Caki2 (cell line): ENCODE results near the gene ZNF319. TPM values are rescaled to one million over a fixed set of nuclear protein-coding genes. Genes with fewer than 3 reads are reported as not detected.
"Not testable (repeated sequence)": the region's sequence is repeated elsewhere in the genome, so short reads cannot be mapped to it uniquely, and the experiment has no call there.

Experiments used
- DNase-seq: peaks from one replicate; pipeline ENCODE4 v3.0.0-alpha.2; 2015; ENCODE audit warnings: low read depth
- in situ Hi-C: cut with HindIII; loops from 2 replicates; pipeline ENCODE4 v1.10.0; 2016; ENCODE audit warnings: low sequenced_read_pairs, low pct_unique_long_range_greater_than_20kb, mixed read lengths
- total RNA-seq: library from RNA; depleted of rRNA; stranded (reverse); fragments of >200 nt; shearing (Covaris generic); gene quantifications from 2 replicates; pipeline ENCODE4 v1.2.3, GENCODE V29; 2014; ENCODE audit warnings: low replicate concordance

ZNF319 gene
- total RNA-seq, 1 experiment from 2014 or later = 1.7 TPM

DNA sequence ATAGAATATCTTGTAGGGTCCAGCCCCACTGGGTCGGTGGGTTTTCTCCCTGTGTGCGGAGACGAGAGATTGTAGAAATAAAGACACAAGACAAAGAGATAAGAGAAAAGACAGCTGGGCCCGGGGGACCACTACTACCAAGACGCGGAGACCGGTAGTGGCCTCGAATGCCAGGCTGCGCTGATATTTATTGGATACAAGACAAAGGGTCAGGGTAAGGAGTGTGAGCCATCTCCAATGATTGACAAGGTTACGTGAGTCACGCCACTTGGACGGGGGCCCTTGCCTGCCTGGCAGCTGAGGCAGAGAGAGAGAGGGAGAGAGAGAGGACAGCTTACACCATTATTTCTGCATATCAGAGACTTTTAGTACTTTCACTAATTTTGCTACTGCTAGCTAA is 4.3 kb upstream of the ZNF319 start:
- in situ Hi-C loops = not testable (repeated sequence)
- DNase-seq = peak; percentile 45

DNA sequence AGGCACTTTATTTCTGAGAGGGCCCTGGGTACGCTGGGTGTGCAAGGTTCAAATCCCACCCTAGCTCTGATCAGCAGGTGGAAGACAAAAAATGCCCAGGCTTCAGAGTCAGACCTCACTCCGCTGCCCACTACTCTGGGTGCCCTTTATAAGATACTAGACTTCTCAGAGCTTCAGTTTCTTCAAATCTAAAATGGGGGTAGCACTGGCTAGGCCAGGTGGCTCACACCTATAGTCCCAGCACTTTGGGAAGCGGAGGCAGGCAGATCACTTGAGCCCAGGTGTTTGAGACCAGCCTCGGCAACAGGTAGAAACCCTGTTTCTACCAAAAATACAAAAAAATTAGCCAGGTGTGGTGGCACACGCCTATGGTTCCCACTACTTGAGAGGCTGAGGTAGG is 2.5 kb upstream of the ZNF319 start:
- DNase-seq = no peak
- in situ Hi-C loops = no loop called here

DNA sequence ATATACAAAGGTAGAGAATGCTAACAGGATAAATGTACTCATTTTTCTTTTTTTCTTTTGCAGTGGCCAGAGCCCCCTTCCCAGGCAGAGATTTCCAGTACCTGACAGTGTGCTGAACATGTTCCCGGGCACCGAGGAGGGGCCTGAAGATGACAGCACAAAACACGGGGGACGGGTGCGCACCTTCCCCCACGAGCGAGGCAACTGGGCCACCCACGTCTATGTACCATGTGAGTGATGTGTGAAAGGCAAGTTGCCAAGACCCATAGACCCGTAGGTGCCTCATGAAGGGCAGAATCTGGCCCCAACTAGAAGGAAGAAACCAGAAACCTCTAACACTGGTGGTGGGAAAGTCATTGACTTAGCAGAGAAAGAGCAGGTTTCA is 1.9 kb upstream of the ZNF319 start:
- DNase-seq = no peak
- in situ Hi-C loops = no loop called here

DNA sequence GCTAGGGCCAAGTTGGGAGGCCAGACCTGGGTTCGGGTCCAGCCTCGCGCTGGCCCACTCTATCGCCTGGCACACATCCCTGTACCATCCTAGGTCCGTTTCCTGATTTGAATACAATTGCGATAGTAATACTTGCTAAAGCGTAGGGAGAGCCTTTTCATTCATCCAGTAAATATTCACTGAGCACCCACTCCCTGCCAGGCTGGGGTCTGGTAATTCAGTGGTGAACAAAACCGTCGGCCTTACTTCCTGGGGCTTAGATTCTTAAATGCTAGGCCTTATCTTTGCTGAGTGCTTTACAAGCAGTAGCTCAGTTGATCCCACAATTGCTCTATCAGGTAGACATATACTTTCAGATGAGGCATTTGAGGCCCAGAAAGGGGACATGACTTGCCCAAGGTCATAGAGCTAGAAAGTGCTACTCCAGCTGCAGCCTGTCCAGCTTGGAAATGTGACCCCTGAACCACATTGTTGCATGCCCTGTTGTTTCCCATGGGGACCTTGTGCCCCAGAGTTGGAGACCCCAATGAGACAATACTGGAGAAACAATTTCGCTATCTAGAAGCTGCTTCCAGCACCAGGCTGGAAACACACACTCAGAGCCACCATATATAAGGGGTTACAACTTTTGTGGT is 1.4 kb upstream of the ZNF319 start:
- in situ Hi-C loops = no loop called here
- no peak for DNase-seq

DNA sequence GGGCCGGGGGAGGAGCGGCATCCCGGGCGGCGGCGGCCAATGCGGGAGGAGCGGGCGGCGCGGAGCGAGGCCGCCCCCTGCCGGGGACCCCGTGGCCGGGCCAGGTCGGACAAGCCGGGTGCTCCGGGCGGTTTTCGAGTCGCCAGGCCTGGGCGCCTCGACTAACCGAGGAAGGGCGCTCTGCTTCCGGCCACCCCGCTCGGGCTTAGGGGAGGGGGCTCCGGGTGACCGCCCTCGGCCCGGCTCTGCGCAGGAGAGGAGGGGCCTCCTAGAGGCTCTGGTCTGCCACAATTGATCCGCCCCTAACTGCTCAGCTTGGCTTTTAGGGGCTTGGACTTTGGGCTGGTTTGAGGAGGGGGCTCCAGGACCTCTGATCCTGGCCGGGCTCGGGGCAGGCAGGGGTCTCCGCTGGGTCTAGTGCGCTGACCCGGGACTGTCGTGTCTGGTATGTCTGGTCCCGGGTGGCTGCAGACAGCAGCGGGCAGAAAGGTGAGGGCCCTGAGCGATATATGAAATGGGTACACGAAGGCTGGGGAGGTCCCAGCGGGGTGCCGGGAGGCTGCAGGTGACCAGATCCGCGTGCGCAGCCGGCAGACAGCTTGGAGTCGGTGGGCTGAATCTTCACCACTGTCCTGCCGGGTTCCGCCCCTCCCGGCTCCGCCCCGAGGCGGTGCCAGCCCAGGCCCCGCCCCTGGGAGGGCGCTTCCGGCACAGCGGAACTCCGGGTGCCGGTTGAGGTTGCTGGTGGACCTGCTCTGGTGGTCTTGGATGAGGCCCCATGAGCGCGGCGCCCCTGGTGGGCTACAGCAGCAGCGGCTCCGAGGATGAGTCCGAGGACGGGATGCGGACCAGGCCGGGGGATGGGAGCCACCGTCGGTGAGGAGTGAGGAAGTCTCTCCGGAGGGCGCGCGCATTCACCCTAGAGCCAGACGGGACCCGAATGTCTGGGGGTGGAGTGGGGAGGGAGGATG is 519 bp upstream of the ZNF319 start, which contains the start of gene USB1:
TSS of gene USB1 (plus strand) at position 702 of the 971 bp plus-strand sequence. CDS start at position 779, 77 bp downstream.
- peak; percentile 85 for DNase-seq
- in situ Hi-C loops = no loop called here

DNA sequence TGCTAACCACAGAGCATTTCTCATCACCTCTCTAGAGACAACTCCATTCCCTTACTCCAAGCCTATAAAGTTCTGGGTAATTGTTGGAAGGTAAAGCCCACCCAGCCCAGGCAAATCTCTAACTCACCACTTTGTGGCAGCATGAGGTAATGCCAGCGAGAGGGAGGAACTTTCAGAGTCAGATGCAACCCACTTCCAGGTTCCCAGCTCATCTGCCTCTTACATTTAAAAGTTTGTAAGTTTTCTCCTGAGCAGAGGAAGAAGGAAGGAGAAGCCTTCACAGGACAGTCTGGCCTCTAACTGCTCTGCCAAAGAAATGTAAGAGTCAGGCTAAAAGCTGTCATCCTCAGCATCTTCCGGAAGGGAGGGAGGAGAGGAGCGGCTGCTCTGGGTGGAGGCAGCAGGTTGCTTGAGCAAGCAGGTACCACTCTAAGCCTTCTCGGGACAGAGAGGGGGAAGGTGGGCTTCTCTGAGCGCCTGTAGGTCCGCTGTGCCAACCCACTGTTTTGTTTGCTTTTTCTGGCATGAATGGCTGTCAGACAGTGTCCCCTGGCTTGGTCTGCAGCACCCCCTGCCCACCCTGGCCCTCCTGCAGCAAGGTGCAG is 1.0 kb downstream of the ZNF319 start:
- DNase-seq = no peak
- in situ Hi-C loops = no loop called here

DNA sequence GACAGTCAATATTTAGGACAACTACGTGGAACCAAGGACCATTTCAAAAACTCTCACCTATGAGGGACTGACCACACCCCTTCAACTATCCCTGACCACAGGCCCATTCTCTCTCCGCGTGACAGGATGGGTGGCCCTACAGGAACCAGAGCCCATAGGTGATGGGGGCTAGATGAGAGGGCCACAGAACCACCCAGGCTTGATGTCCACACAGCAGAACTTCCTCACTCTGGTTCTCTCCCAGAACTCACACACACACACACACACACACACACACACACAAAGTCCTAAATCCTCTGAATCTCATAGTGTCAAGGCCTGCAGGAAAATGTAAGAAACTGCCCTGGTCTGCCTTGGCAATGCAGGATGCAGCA is 1.5 kb downstream of the ZNF319 start:
- no peak for DNase-seq
- in situ Hi-C loops = no loop called here

DNA sequence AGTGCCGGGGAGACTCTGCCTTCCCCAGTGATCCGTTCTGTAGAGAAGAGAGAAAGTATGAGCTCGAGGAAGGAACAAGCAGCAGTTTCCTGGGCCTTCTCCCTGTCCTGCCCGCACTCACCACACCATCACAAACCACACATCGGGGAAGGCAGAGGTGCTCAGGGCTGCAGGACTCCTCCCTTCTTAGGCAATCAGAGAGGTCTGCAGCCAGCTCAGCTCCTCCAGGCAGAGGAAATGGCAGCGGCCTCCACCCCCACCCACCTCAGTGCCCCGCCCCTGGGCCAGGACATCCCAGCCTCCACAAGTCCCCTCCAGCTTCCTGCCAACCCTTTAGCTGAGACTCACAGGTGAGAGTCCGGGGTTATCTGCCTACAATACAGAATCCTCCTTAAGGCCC is 2.0 kb downstream of the ZNF319 start:
- in situ Hi-C loops = no loop called here
- DNase-seq = no peak

DNA sequence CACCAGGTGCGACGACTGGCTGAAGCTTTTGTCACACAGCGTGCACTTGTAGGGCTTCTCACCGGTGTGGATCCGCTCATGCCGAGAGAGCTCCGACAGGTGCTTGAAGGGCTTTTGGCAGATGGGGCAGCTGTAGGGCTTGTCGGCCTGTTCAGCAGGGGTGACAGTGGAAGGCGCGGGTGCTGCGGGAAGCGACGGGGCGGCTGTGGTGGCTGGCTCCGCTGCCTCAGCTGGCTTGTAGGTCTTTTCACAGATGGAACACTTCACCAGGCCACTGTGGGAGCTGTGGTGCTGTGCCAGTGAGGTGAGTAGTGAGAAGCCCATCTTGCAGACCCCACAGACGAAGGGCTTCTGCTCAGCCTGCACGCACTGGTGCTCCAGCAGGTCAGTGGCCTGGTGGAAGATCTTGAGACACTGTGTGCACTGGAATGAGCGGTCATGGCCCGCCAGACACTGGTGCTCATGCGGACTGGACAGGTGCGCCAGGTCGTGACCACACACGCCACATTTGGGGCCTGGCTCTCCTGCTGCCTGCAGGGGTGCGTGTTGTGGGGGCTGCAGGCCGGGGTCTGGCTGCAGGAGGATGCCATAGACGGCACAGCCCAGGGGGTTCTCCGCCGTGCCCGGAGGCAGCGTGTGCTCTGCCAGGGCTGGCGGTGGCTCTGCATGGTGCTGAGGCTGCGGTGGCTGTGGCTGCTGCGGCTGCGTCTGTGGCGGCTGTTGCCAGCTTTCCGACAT is 2.8 kb downstream of the ZNF319 start:
- in situ Hi-C loops = no loop called here
- DNase-seq = no peak

DNA sequence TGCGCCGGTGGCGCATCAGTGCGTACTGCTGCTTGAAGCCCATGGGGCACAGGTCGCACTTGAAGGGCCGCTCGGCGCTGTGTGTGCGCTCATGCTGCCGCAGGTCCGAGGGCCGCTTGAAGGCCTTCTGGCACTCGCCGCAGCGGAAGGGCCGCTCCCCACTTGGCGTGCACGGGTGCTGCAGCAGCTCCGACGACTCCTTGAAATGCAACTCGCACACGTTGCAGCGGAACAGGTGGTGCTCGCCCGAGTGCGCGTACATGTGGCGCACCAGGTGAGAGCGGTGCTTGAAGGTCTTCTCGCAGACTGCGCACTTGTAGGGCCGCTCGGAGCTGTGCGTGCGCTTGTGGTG is 3.3 kb downstream of the ZNF319 start:
- no peak for DNase-seq
- in situ Hi-C loops = no loop called here

DNA sequence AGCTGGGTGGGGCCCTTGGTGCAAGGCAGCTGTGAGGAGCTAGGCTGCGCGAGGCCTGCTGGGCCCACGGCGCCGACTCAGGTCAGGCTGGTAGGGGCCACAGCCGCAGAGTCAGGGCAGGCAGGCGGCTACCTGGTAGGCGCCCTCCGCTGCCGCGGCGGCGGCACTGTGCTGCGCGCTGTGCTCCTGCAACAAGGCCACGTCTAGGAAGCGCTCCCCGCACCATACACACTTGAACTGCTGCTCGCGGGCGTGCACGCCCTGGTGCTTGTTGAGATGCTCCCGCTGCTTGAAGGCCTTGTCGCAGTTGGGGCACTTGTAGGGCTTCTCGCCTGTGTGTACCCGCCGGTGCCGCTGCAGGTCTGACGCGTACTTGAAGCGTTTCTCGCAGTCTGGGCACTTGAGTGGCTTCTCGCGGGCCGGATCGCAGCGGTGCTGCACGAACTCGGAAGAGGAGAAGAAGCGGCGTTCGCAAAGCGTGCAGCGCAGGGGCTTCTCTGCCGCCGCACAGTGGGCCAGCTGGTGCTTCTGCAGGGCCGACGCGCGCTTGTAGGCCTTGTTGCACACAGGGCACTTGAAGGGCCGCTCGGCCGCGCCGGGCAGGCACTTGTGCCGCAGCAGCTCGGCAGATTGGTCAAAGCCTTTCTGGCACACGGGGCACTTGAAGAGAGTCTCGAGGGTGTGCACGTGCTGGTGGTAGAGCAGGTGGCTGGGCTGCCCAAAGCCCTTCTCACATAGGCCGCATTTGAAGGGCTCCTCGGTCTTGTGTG is 3.9 kb downstream of the ZNF319 start:
- no peak for DNase-seq
- in situ Hi-C loops = no loop called here

DNA sequence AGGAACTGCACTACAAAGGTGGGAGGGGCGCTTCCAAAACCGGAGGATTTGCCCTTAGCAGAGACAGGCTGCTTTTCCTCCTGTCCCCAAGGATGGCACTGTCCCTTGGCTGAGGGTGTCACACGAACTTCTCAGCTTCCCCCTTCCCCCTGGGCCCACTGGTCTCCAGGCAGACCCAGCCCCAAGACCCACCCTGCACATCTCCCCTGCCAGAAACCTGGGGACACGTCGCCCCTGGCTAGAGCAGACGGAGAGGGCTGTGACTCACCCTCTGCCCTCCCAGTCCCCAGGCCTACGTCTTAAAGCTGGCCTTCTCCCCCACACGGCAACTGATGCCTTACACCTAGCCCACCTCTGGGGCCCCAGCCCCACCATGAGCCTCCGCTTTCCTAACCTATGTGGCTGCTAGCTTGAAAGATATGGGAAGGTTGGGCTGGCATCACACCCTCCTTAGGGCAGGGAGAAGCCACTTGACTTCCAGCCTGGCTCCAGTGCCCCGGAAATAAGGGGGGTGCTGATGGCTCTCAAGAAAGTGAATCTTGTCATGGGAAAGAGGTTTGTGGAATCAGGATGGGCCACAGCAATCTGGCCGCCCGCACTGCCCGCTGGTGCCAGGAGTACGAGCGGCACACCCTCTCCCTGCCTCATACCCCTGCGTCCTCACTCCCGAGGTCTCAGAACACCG is 4.6 kb downstream of the ZNF319 start:
- in situ Hi-C loops = no loop called here
- no peak for DNase-seq

DNA sequence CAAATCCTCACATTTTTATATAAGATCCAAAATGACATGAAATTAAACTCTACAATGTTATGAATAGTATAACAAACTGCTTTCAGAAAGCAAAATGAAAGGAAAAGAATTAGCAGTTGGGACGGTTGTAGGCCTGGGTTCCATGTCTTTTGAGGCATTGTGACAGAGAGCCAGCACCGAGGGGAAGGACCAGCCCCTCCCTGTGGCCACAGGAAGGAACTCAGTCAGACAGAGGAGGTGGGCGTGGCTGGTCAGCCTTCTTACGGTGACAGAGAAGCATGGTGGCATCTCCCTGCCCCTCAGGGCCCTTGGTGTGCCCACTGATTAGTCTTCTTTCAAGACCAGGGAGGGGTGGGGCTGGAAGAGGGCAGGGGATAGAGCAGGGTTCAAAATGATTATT is 5.7 kb downstream of the ZNF319 start:
- in situ Hi-C loops = no loop called here
- peak; percentile 51 for DNase-seq

DNA sequence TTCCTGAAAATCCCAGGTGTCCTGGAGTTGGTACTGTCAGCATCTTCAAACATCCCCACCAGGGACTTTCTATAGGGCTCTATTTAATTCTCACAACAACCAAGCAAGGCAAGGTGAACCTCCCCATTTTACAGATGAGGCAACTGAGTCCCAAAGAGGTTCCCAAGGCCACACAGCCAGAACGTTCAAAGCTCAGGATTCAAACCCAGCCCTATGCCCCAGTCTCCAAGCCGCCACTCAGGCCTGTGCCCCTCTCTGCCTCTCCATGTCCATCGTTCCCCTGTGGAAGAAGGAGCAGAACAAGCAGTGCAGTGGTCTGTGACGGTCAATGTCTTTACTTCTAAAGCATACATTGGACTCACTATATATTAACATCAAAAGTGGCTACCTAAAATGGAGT is 6.1 kb downstream of the ZNF319 start:
- no peak for DNase-seq
- in situ Hi-C loops = no loop called here

DNA sequence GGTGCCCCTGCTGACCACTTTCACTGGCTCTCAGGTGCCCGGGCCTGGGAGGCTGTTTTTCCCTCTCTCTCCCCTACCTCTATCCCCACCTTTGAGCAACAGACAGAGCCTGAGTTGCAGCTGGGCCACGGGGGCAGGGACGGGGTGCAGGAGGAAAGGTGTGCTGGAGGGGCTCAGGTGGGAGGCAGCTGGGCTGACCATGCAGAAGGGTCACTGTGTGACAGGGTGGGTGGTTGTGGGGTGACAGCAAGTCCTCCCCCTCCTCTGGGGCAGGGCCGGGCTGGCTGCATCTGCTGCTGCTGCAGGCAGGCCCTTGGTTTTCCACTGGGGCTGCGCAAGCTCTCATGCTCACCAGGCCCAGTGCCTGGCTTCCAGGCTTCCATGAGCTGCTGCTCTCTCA is 6.6 kb downstream of the ZNF319 start:
- in situ Hi-C loops = no loop called here
- no peak for DNase-seq

DNA sequence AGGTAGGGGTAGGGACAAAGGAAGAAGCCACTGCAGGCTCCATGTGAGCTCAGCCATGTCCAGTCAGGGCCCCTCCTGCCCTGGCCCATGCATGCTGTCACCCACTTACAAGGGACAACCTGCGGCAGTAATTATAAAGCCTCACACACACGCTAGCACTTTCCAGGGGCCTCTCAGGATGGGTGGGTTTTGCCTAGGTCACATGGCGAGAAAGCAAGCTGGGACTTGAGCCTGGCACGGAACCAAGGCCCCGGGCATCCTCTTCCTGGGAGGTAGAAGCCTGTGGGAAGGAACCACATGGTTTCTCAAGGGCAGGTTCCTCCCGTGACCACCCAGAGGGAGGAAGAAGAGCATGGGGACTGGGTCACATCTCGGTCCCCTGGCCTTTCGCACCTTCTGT is 7.0 kb downstream of the ZNF319 start:
- DNase-seq = peak; percentile 49
- in situ Hi-C loops = no loop called here

DNA sequence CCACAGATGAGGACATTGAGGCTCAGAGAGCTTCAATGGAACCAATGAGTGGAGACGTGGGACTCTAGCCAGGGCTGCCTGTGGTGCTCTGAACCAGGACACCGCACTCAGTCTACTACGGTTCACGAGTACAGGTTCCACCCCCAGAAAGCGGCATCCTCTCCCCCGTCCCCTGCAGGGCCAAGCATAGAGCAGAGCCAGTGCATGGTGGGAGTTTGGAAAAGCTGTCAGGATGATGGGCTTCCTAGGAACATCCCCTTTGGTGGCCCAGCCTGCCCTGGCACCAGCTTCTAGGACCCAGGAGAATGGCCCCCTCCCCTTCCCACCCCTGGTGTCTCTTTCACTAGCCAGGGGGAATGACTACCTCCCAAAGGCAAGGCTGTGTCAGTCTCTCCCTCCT is 8.4 kb downstream of the ZNF319 start:
- DNase-seq = no peak
- in situ Hi-C loops = no loop called here
